Tibial nerve (tissue), 4 donors: ENCODE results near the gene COQ8B.

Source experiments
- EP300 ChIP-seq, 2 donors: sonication (generic); formaldehyde crosslinking; IDR thresholded peaks; one replicate each; pipeline ENCODE4 v1.6.1; 2017; ENCODE audit warnings: antibody characterized with exemption in 2 of 2, mild to moderate bottlenecking in 1 of 2
- POLR2A ChIP-seq, 2 donors: fragments of 450-650 bp; IDR thresholded peaks; one replicate each; pipeline ENCODE4 v1.6.1; 2017; ENCODE audit warnings: antibody characterized with exemption in 2 of 2, mild to moderate bottlenecking in 2 of 2, moderate library complexity in 2 of 2
- TF ChIP-seq, protein P1 (sequence below), 5 experiments: fragments of 200-600 bp in 3 of 5; fragments of 450-650 bp in 2 of 5; sonication (generic) in 3 of 5; IDR thresholded peaks; one replicate each; pipeline ENCODE4 v1.5.1; 2016 to 2019; ENCODE audit warnings: antibody characterized with exemption in 5 of 5, mild to moderate bottlenecking in 3 of 5, moderate library complexity in 2 of 5

DNA sequence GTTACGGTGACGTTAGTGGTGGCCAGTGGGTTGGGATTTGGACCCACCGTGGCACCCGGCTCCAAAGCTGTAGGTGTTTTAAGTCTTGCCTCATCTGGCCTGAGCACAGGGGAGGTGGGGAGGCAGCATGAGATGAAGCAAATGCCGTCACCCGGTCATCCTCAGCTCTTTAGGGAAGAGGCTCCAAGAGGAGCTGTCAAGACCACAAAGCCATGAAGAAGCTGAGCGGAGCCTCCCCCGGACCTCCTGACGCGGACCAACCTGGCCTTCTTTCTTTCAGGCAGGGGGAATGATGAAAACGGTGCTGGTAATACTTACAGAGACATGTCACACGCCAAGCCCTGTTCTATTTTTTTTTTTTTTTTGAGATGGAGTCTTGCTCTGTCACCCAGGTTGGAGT, 26.2 kb upstream of the COQ8B start:
- TF ChIP-seq POLR2A (IDR thresholded peaks at IDR 0.05) (no peak), EP300 (IDR thresholded peaks at IDR 0.05) (no peak)
- TF ChIP-seq, protein P1, sequence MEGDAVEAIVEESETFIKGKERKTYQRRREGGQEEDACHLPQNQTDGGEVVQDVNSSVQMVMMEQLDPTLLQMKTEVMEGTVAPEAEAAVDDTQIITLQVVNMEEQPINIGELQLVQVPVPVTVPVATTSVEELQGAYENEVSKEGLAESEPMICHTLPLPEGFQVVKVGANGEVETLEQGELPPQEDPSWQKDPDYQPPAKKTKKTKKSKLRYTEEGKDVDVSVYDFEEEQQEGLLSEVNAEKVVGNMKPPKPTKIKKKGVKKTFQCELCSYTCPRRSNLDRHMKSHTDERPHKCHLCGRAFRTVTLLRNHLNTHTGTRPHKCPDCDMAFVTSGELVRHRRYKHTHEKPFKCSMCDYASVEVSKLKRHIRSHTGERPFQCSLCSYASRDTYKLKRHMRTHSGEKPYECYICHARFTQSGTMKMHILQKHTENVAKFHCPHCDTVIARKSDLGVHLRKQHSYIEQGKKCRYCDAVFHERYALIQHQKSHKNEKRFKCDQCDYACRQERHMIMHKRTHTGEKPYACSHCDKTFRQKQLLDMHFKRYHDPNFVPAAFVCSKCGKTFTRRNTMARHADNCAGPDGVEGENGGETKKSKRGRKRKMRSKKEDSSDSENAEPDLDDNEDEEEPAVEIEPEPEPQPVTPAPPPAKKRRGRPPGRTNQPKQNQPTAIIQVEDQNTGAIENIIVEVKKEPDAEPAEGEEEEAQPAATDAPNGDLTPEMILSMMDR (IDR thresholded peaks at IDR 0.05), result no peak
